IPS-NIHi7 (cell line): ENCODE results near the gene LMAN2L.
"Not testable (repeated sequence)": the region's sequence is repeated elsewhere in the genome, so short reads cannot be mapped to it uniquely, and the experiment has no call there.

Experiments used
- DNase-seq: peaks from one replicate; pipeline ENCODE4 v3.0.0; 2012; ENCODE audit warnings: mixed read lengths; ENCODE audit errors: extremely low spot score

LMAN2L gene

GRCh38 chr2:96687711-96688640 is 51.9 kb downstream of the LMAN2L start:
- no peak for DNase-seq

- no peak for DNase-seq
These were observed 52.6 kb downstream of the LMAN2L start for GRCh38 chr2:96687266-96687665.

- peak; percentile 72 for DNase-seq
These were observed 54.0 kb downstream of the LMAN2L start for GRCh38 chr2:96685577-96686459.

GRCh38 chr2:96684883-96685576 is 54.8 kb downstream of the LMAN2L start:
- DNase-seq: no peak

- no peak for DNase-seq
These were observed 55.7 kb downstream of the LMAN2L start for GRCh38 chr2:96683972-96684820.

- DNase-seq: no peak
These were observed 56.6 kb downstream of the LMAN2L start for GRCh38 chr2:96683307-96683706.

- DNase-seq: no peak
These were observed 58.3 kb downstream of the LMAN2L start for GRCh38 chr2:96681540-96681939.

- DNase-seq: no peak
These were observed 59.2 kb downstream of the LMAN2L start for GRCh38 chr2:96680561-96681141.

GRCh38 chr2:96679848-96680247 is 60.0 kb downstream of the LMAN2L start:
- DNase-seq: no peak

- DNase-seq: no peak
These were observed 70.2 kb downstream of the LMAN2L start for GRCh38 chr2:96669539-96670215.

- no peak for DNase-seq
These were observed 71.1 kb downstream of the LMAN2L start for GRCh38 chr2:96668771-96669170.

- not testable (repeated sequence) for DNase-seq
These were observed 74.1 kb downstream of the LMAN2L start for GRCh38 chr2:96665717-96666116.

GRCh38 chr2:96665083-96665569 is 74.7 kb downstream of the LMAN2L start:
- no peak for DNase-seq

GRCh38 chr2:96664366-96664925 is 75.4 kb downstream of the LMAN2L start:
- DNase-seq: no peak

GRCh38 chr2:96663829-96664228 is 76.0 kb downstream of the LMAN2L start:
- no peak for DNase-seq

- DNase-seq: no peak
These were observed 76.7 kb downstream of the LMAN2L start for GRCh38 chr2:96663177-96663576.

- no peak for DNase-seq
These were observed 77.5 kb downstream of the LMAN2L start for GRCh38 chr2:96662360-96662759.

- no peak for DNase-seq
These were observed 78.5 kb downstream of the LMAN2L start for GRCh38 chr2:96661324-96661723.

- no peak for DNase-seq
These were observed 83.3 kb downstream of the LMAN2L start for GRCh38 chr2:96656540-96656939.
